ENCODE data around the gene SURF4.
A peak's percentile ranks its signal among the peaks of the same experiment; 100 is the strongest.

Gene SURF4

GRCh38 chr9:133375724-133376654, at the start of gene SURF4, which contains the start of gene STKLD1:
SURF4 (minus strand) TSS chr9:133376060; CDS start chr9:133375969, 91 bp downstream.
STKLD1 (plus strand) TSS chr9:133376366; CDS start chr9:133376474, 108 bp downstream.
- DNase-seq = peak; percentile 86 to 91

DNA sequence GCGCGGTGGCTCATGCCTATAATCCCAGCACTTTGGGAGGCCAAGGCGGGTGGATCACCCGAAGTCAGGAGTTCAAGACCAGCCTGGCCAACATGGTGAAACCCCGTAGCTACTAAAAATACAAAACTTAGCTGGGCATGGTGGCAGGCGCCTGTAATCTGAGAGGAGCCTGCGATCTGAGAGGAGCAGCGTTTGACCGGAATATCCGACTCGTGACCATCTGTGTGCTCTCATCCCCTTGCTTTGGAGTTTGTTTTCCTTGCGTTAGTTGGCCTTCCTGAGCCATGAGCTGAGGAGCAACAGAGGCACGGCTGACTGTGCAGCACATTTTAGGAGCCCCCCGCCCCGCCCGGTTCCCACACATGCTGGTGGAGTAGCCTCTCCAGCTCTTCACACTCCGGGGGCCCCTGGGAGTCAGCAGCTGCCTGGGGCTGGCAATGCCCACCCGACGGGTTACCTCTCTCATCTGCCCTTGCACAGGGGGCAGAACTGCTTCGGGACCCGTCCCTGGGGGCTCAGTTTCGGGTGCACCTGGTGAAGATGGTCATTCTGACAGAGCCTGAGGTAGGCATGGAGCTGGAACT, 49.3 kb upstream of the SURF4 start:
- no peak for DNase-seq

- no peak for DNase-seq
Measured at GRCh38 chr9:133424187-133424586, 48.3 kb upstream of the SURF4 start.

DNA sequence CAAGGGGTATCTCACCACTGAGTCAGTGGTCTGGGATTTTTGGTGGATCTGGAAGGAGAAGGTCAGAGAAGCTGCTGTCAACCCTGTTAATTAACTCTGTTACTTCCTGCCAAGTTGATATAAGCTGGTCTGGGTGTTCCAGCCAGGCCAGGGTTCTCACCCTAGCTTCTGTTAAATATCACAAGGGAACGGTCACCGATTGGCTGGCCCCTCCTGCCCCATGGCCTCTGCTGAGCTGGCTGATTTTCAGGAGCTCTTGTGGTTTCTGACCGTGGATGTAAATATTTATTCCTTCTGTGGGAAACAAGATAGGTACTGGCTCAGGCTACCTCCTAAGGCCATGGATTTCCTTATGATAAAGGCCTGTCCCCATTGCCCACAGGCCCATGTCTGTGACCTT, 47.4 kb upstream of the SURF4 start:
- DNase-seq = no peak

DNA sequence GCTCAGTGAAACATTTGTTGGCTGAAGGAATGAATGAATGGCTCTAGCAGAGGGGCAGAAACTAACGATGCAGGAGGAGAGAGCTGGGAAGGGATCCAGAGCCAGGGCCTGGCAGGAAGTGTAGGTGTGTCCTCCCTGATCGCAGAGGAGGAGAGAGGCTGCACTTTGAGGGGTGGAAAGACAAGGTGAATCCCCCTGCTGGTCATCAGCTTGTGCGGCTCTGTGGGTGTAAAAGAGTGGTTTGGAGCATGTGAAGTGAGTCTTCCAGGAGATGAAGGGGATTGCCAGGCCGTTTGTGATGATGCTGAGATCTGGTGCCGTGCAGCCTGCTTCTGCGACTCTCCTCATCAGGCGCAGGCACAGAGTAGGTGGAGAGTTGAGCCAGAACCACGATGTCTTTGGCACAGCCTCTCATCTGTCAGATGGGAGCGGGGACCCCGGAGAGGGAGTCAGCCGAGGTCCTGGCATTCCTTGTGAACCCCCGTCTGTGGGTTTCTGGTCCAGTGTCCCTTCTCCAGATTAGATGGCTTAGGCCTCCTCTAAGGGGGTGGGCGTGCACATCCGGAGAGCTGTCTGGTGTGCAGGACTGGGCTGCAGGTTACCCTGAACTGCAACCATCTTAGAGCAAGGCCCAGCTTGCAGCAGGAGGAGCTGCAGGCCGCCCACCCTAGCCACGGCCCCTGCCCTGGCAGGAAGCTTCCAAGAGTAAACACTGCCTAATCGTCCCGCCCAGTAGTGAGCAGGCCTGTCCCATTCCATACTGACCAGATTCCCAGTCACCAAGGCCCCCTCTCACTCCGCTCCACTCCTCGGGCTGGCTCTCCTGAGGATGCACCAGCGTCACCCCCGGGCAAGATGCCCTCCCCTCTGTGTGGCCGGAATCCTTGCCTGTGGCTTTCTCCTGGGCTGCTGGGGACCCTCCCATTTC, 46.0 kb upstream of the SURF4 start, which contains the start of gene ADAMTS13:
TSS of gene ADAMTS13 (plus strand) at position 753 of the 928 bp plus-strand sequence. CDS start at position 830, 77 bp downstream.
- peak in 1 of 2 experiments; percentile 8 for DNase-seq

DNA sequence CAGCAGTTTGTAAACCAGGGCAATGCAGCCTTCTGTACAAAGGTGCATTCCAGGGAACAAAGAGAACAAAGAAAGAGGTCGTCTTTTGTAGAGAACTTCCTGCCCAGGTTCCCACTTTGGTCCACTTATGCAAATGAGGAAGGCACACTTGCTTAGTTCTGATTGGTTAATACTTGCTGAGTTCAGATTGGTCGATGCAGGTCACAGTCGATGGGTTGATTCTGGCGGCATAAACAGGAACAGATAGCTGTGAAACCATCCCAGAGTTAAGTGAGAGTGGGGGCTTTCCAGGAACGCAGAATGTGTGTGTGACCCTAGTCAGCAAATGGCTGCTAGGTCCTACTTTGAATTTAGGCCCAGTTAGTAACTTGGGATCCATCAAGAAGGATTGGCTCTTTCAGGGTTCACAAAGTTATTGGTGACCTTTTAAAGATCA, 44.5 kb upstream of the SURF4 start:
- no peak for DNase-seq

- DNase-seq = no peak
Measured at GRCh38 chr9:133419005-133419404, 43.1 kb upstream of the SURF4 start.

DNA sequence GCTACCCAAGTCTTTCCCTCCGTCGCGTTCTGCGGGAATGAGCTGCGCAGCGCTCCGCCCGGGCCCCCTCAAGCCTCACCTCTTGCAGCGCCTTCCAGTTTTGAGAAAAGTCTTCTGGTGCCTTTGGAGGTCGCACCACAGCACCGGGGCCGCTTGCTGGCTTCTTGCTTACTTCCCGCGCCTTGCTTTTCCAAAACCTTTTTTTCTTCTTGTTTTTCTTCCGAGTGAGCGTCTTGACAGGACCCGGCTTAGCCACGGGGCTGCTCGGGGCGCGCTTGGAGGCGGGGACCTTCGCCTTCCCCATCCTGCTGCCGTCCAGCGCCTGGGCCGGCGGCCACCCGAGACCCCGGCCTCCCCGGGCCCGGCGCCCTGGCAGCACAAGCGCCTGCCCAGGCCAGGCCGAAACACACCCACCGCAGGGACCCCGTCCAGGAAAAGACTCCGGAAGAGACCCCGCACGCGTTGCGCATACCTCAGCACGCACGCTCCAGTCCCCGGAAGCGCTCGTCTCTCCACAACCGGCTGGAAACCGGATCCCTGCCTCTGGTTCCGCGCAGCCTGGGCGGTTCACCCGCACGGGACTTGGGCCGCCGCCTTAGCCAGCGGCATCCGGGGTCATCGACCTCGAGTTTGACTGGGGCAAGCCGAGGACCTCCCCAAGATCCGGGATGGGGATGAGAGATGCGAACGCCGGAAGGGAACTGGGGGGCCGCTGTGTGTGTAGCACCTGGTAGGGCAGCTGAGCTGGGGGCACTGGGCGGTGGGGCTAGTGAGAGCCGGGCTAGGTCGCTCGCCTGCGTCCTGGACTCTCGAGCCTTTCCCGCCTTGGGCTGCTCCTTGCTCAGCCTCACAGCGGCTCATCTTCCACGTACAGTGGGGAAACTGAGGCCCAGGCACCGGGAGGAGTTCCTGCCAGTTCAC, 41.9 kb upstream of the SURF4 start, which contains the start of gene REXO4:
TSS of gene REXO4 (minus strand) at position 470 of the 921 bp plus-strand sequence. CDS start at position 304, 166 bp downstream.
- DNase-seq = peak; percentile 87 to 90

- DNase-seq = no peak
Measured at GRCh38 chr9:133415170-133415569, 39.3 kb upstream of the SURF4 start.

DNA sequence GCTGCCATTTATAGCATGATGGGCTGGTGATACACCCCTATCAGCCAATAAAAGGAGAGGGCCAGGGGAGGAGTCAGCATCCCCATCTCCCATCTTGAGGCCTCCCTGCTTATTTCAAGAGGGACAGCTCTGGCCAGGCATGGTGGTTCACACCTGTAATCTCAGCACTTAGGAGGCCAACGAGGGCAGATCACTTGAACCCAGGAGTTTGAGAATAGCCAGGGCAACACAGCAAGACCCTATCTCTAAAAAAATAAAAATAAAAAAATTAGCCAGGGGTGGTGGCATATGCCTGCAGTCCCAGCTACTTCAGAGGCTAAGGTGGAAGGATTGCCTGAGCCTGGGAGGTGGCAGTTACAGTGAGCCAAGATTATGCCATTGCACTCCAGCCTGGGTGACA, 32.2 kb upstream of the SURF4 start:
- DNase-seq = no peak

GRCh38 chr9:133406480-133407307, 30.8 kb upstream of the SURF4 start:
- peak; percentile 75 to 79 for DNase-seq

DNA sequence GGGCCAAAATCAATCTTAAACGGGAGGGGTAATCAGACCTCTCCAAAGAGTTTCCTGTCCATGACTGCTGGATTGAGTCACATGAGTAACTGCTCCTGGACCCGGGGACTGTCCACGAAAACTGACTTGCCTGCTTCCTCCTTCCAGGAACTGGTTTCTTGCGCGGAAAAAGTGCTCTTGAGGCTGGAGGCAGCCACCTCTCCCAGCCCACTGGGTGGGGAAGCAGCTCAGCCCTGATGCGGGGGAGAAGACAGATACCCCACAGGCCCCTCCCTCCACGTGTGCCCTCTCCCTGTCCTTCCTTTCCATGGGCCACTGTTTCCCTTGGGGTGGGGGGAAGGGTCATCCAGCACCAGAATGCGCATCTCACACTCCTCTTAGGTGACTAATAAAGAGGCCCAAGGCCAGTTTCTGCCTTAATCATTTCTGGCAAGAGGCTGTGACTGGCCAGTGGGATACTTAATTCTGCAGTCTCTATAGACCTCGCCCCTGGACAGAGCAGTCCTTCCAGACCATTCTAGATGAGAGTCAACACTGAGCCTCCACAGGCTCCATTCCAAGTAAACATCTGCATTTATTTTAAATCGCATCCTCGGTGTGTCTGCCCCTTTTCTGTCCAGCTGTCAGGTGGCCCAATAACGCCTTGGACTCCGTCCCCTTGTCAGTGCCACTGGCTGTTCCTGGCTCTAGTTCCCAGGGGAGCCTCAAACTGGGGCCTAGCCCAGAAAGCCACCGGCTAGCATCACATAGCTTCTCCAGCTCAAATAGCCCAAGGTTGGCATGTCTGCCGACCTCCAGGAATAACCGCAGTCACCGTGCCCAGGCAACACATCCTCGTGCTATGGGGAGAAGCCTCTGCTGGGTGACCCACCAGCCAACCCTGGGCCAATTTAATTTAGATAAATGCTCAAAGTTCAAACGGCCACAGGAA, 29.9 kb upstream of the SURF4 start:
- no peak for DNase-seq

DNA sequence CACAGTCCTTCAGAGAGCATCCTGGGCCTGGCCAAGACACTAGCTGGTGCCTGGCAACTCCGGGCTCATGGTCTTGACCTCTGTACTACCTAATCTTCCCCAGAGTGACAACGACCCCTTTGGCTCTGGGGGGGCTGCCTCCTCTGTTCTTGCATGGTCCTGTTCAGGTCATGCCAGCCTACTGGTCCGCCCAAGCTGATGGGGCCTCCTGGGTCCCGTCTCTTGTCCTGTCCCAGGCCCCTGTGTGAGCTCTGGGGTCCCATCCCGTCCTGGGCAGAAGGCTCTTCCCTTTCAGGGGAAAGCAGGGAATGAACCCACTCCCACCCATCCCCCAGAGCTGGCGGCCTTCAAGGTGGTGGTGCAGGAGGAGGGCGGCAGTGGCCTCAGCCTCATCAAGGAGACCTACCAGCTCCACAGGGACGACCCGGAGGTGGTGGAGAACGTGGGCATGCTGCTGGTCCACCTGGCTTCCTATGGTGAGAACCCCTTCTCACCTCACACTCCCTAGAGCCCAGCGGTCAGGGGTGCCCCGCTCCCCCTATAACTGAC, 28.7 kb upstream of the SURF4 start:
- no peak for DNase-seq

DNA sequence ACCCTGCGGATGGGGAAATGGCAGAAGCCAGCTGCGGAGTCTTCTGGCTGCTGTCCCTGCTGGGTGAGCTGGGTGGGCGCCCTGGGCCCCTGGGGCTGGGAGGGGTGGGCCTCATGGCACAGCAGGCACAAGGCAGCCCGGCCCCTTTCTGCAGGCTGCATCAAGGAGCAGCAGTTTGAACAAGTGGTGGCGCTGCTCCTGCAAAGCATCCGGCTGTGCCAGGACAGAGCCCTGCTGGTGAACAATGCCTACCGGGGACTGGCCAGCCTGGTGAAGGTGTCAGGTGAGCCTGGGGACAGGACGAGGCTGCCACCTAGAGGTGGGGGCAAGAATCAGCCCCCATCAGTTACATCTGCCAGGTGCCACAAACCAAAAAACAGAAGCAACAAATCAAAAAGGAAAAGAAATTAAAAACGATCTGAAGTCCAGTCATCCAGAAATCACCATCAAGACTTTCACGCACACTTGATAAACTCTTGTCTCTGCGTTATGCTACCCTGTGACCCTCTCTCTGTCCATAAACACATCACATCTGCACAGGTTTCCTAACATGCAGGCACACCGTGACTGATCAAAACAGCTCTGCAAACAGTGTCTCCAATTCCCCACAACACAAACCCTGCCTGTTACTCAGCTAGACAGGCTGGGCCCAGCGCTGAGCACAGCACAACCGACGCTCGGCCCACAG, 28.1 kb upstream of the SURF4 start:
- no peak for DNase-seq

DNA sequence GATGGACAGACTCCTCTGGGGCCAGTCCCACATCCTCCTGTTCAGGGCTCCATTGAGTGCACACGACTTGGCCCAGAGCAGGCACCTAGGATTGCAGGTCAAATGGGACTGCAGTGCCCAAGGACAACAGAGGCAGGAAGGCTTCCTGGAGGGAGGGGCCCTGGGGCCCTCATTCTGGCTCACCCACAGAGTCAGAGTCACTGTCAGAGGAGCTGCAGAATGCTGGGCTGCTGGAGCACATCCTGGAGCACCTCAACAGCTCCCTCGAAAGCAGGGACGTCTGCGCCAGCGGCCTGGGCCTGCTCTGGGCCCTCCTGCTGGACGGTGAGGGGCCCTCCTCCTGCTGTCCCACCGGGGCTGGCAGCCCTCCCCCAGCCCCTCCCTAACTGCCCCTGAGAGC, 26.8 kb upstream of the SURF4 start:
- DNase-seq = no peak

- DNase-seq = no peak
Measured at GRCh38 chr9:133401588-133401987, 25.7 kb upstream of the SURF4 start.

DNA sequence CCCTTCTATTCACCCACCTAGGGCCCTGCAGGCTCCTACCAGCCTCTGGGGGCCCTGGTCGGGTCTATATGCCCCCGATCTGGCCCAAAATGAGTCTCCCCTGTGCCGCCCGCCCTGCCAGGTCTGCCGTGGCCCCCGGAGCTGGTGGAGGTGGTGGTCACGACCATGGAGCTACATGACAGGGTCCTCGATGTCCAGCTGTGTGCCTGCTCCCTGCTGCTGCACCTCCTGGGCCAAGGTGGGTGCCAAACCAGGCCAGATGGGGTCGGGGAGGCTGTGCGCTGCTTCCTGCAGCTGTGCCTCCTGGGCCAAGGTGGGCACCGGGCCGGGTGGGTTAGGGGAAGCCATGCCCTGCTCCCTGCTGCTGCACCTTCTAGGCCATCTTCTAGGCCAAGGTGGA, 24.4 kb upstream of the SURF4 start:
- no peak for DNase-seq

- DNase-seq = no peak
Measured at GRCh38 chr9:133397895-133398294, 22.0 kb upstream of the SURF4 start.

Data from Kasumi-1 (cell line).